ENCODE measurements around the gene LMTK2. TPM values are rescaled to one million over a fixed set of nuclear protein-coding genes. Genes with fewer than 3 reads are reported as not detected.

Gene LMTK2
- total and polyA plus RNA-seq, 2 experiments from 2014 or later = 6.1 to 30.8 TPM

DNA sequence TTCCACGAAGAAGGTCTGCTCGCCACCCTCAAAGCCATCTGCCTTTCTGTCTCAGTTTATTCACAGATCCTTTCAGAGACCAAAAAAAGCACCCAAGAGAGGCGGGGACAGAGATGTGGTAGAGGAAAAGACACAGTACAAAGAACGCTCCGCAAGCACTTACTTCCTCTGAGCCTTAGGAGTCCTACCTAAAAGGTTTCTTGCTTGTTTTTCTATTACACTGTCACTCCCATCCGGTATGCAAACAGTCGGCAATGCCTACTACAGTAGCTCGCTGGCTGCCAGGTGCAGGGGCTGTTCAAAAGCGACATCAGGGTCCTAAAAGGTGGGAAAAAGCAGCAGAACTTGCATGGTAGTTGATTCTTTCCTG lies 144.6 kb downstream of the LMTK2 start:
- Histone ChIP-seq H2AFZ (peak overlapping the region; percentile 94), H3K4me2 (peak overlapping the region; percentile 95), H3K4me3 (peak overlapping the region; percentile 95), H3K79me2 (replicated peaks; ENCODE audit: insufficient read depth) (peaks cover 11% of the 10 kb centered on the region), H4K20me1 (replicated peaks; ENCODE audit: insufficient read depth) (0 out of 2 replicates have a peak, but pooled peaks cover 3% of the 10 kb centered on the region), H3K27ac (ENCODE audit: low read depth) (peak overlapping the region; percentile 55; the same call in 1 of the 2 replicates), H3K36me3 (ENCODE audit: insufficient read depth) (no peaks in the 10 kb centered on the region), H3K27me3 (ENCODE audit: insufficient read depth) (no peaks in the 10 kb centered on the region), H3K9me2 (ENCODE audit: insufficient read depth) (no peaks in the 10 kb centered on the region), H3K4me1 (ENCODE audit: insufficient read depth) (peaks cover 19% of the 10 kb centered on the region), H3F3A (replicated peaks; ENCODE audit: low read depth) (peaks cover 14% of the 10 kb centered on the region; the same call in 1 of the 2 replicates)
- peak overlapping the region; percentile 92 for H3K4me3 Mint-ChIP-seq
- ATAC-seq (no peak), DNase-seq (ENCODE audit: low spot score) (peak; percentile 45)
- no peaks in the 10 kb centered on the region; the same call in 2 of the 3 replicates for H3K9me3 Mint-ChIP-seq
- no peak overlapping the region for H3K27ac Mint-ChIP-seq
- H3K27me3 Mint-ChIP-seq (ENCODE audit: insufficient read depth, low read depth, poor library complexity) = peaks cover 10% of the 10 kb centered on the region
- peaks cover 3% of the 10 kb centered on the region; the same call in 1 of the 3 replicates for H3K36me3 Mint-ChIP-seq (ENCODE audit: low read depth)
- TF ChIP-seq EZH2 (IDR thresholded peaks at IDR 0.05; ENCODE audit: low read depth, unreplicated experiment) (no peak), EZH2phosphoT487 (IDR thresholded peaks at IDR 0.05; ENCODE audit: unreplicated experiment) (no peak), NANOG (IDR thresholded peaks at IDR 0.05; ENCODE audit: borderline replicate concordance) (no peak)
- TF ChIP-seq, protein P1, sequence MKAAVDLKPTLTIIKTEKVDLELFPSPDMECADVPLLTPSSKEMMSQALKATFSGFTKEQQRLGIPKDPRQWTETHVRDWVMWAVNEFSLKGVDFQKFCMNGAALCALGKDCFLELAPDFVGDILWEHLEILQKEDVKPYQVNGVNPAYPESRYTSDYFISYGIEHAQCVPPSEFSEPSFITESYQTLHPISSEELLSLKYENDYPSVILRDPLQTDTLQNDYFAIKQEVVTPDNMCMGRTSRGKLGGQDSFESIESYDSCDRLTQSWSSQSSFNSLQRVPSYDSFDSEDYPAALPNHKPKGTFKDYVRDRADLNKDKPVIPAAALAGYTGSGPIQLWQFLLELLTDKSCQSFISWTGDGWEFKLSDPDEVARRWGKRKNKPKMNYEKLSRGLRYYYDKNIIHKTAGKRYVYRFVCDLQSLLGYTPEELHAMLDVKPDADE (IDR thresholded peaks at IDR 0.05) = no peak
- TF ChIP-seq, protein P2, sequence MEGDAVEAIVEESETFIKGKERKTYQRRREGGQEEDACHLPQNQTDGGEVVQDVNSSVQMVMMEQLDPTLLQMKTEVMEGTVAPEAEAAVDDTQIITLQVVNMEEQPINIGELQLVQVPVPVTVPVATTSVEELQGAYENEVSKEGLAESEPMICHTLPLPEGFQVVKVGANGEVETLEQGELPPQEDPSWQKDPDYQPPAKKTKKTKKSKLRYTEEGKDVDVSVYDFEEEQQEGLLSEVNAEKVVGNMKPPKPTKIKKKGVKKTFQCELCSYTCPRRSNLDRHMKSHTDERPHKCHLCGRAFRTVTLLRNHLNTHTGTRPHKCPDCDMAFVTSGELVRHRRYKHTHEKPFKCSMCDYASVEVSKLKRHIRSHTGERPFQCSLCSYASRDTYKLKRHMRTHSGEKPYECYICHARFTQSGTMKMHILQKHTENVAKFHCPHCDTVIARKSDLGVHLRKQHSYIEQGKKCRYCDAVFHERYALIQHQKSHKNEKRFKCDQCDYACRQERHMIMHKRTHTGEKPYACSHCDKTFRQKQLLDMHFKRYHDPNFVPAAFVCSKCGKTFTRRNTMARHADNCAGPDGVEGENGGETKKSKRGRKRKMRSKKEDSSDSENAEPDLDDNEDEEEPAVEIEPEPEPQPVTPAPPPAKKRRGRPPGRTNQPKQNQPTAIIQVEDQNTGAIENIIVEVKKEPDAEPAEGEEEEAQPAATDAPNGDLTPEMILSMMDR (conservative IDR thresholded peaks at IDR 0.05; ENCODE audit: low read depth in 2 of 2) = no peak
- H3K4me1 Mint-ChIP-seq = peaks cover 18% of the 10 kb centered on the region

DNA sequence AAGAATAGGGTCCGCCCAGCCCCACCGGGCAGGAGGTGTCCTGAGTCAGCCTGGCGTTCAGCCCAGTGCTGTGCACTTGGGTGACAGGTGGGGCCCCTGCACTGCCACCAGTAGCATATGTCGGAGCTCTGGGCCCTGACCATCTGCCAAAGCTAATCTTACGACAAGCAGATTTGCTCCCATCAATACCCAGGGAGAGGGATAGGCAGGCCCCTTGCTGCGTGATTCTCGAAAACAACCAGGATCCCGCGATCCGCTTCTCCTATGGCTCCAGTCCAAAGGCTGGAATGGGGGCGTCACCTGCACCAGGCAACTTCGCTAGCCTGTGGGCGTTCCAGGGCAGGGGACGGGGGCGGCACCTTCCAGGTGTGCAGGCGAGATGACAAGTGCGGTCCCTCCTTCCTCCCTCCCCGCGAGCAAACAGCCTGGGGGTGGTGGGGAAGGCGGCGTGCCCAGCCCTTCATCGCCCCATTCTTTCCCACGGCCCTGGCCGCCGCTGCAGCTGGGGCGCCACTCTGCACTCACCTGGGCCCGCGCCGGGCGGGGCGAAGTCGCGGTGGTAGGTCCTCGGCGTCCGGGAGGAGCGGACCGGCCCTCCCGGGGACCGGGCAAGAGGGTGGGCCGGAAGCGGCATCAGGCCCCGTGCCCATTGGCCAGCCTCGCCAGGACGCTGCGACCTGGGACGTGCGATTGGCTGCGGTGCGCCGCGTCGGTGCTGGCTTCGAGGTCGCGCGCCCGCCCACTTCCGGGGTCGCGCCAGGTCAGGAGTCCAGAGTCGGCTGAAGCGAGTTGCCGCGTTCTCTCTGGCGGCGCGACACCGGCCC lies 145.2 kb downstream of the LMTK2 start, which contains the start of gene TECPR1:
Gene TECPR1, minus strand, starts transcription at position 632 of the 824 bp plus-strand sequence. CDS start 6,086 bp downstream, outside the sequence.
- Histone ChIP-seq H3K36me3 (ENCODE audit: insufficient read depth) (no peaks in the 10 kb centered on the region), H3K27ac (ENCODE audit: low read depth) (peak within 1 kb of the TSS; percentile 55), H2AFZ (peak within 1 kb of the TSS; percentile 94), H3K4me2 (peak within 1 kb of the TSS; percentile 95), H3K4me1 (ENCODE audit: insufficient read depth) (peaks cover 19% of the 10 kb centered on the region), H3K27me3 (ENCODE audit: insufficient read depth) (no peaks in the 10 kb centered on the region), H4K20me1 (replicated peaks; ENCODE audit: insufficient read depth) (0 out of 2 replicates have a peak, but pooled peaks cover 3% of the 10 kb centered on the region), H3K79me2 (replicated peaks; ENCODE audit: insufficient read depth) (peaks cover 11% of the 10 kb centered on the region), H3F3A (replicated peaks; ENCODE audit: low read depth) (peaks cover 14% of the 10 kb centered on the region; the same call in 1 of the 2 replicates), H3K9me2 (ENCODE audit: insufficient read depth) (no peaks in the 10 kb centered on the region), H3K4me3 (peak within 1 kb of the TSS; percentile 95)
- Mint-ChIP-seq H3K27me3 (ENCODE audit: insufficient read depth, low read depth, poor library complexity) (peaks cover 10% of the 10 kb centered on the region), H3K4me1 (peaks cover 18% of the 10 kb centered on the region), H3K9me3 (no peaks in the 10 kb centered on the region; the same call in 2 of the 3 replicates), H3K4me3 (peak within 1 kb of the TSS; percentile 92), H3K36me3 (ENCODE audit: low read depth) (peaks cover 3% of the 10 kb centered on the region; the same call in 1 of the 3 replicates), H3K27ac (peak within 1 kb of the TSS; percentile 70)
- DNase-seq (ENCODE audit: low spot score) = peak; percentile 96
- TF ChIP-seq ZNF331 (CRISPR knock-in tag; IDR thresholded peaks at IDR 0.05; ENCODE audit: low read depth) = no peak
- TF ChIP-seq POLR2AphosphoS5 (IDR thresholded peaks at IDR 0.05; ENCODE audit: low read depth) = peak; percentile 66
- peak; percentile 87 for TF ChIP-seq CREB1 (CRISPR knock-in tag; IDR thresholded peaks at IDR 0.05; ENCODE audit: low read depth)
- peak; percentile 98 for ATAC-seq
